ENCODE results near the gene EBI3.

GRCh38 chr19:4267901-4268815 is 38.8 kb downstream of the EBI3 start:
- TF ChIP-seq CTCF (IDR thresholded peaks at IDR 0.05; ENCODE audit: low read depth, low read length, poor library complexity, severe bottlenecking), result no peak
- TF ChIP-seq EZH2phosphoT487 (IDR thresholded peaks at IDR 0.05; ENCODE audit: borderline replicate concordance, low read length), result no peak

Measured in DOHH2 (cell line).